Measurements from ENCODE around the gene ANKRD40CL.
A peak's percentile ranks its signal among the peaks of the same experiment; 100 is the strongest.

Gene ANKRD40CL

GRCh38 chr17:50781167-50781566 is 13.8 kb upstream of the ANKRD40CL start:
- H3K36me3 Mint-ChIP-seq (ENCODE audit: insufficient read depth): peaks cover 18% of the 10 kb centered on the region
- H3K9me3 Mint-ChIP-seq: no peaks in the 10 kb centered on the region
- peaks cover 18 to 26% of the 10 kb centered on the region in 2 donors for H3K4me1 Mint-ChIP-seq (ENCODE audit: low read depth in 2 of 2)
- H3K27me3 Mint-ChIP-seq: no peaks in the 10 kb centered on the region
- ATAC-seq (replicated peaks): no peak
- no peak for DNase-seq
- H3K27ac Mint-ChIP-seq: no peak overlapping the region
- H3K4me3 Mint-ChIP-seq: peak overlapping the region; percentile 72 to 89

GRCh38 chr17:50779747-50780353 is 12.5 kb upstream of the ANKRD40CL start:
- H3K9me3 Mint-ChIP-seq: no peaks in the 10 kb centered on the region
- peaks cover 18% of the 10 kb centered on the region for H3K36me3 Mint-ChIP-seq (ENCODE audit: insufficient read depth)
- peak overlapping the region; percentile 81 to 89 for H3K4me3 Mint-ChIP-seq
- DNase-seq: peak; percentile 45 to 51 (median 49)
- peak; percentile 90 for ATAC-seq (replicated peaks)
- H3K4me1 Mint-ChIP-seq (ENCODE audit: low read depth in 2 of 2): peaks cover 18 to 26% of the 10 kb centered on the region in 2 donors
- peak overlapping the region; percentile 52 to 90 for H3K27ac Mint-ChIP-seq
- H3K27me3 Mint-ChIP-seq: no peaks in the 10 kb centered on the region

GRCh38 chr17:50778988-50779387 is 11.7 kb upstream of the ANKRD40CL start:
- ATAC-seq (replicated peaks): no peak
- Mint-ChIP-seq H3K9me3 (no peaks in the 10 kb centered on the region), H3K27ac (no peak overlapping the region), H3K4me1 (ENCODE audit: low read depth in 2 of 2) (peaks cover 18 to 30% of the 10 kb centered on the region in 2 donors), H3K27me3 (no peaks in the 10 kb centered on the region), H3K4me3 (no peak overlapping the region), H3K36me3 (ENCODE audit: insufficient read depth) (peaks cover 18% of the 10 kb centered on the region)
- DNase-seq: no peak

GRCh38 chr17:50778471-50778870 is 11.2 kb upstream of the ANKRD40CL start:
- H3K9me3 Mint-ChIP-seq: no peaks in the 10 kb centered on the region
- H3K4me3 Mint-ChIP-seq: no peak overlapping the region
- no peak overlapping the region for H3K27ac Mint-ChIP-seq
- H3K36me3 Mint-ChIP-seq (ENCODE audit: insufficient read depth): peaks cover 18% of the 10 kb centered on the region
- no peaks in the 10 kb centered on the region for H3K27me3 Mint-ChIP-seq
- peaks cover 21 to 30% of the 10 kb centered on the region in 2 donors for H3K4me1 Mint-ChIP-seq (ENCODE audit: low read depth in 2 of 2)
- no peak for ATAC-seq (replicated peaks)
- no peak for DNase-seq

GRCh38 chr17:50775926-50776325 is 8.6 kb upstream of the ANKRD40CL start:
- Mint-ChIP-seq H3K4me1 (ENCODE audit: low read depth in 2 of 2) (peaks cover 25 to 28% of the 10 kb centered on the region in 2 donors), H3K36me3 (ENCODE audit: insufficient read depth) (peaks cover 13% of the 10 kb centered on the region), H3K9me3 (no peaks in the 10 kb centered on the region), H3K27ac (no peak overlapping the region), H3K27me3 (no peaks in the 10 kb centered on the region), H3K4me3 (no peak overlapping the region)
- ATAC-seq (replicated peaks) (no peak), DNase-seq (no peak)

- H3K4me3 Mint-ChIP-seq: no peak overlapping the region
- peaks cover 3% of the 10 kb centered on the region for H3K36me3 Mint-ChIP-seq (ENCODE audit: insufficient read depth)
- DNase-seq (no peak), ATAC-seq (replicated peaks) (no peak)
- no peaks in the 10 kb centered on the region for H3K9me3 Mint-ChIP-seq
- peaks cover 14 to 22% of the 10 kb centered on the region in 2 donors for H3K4me1 Mint-ChIP-seq (ENCODE audit: low read depth in 2 of 2)
- no peaks in the 10 kb centered on the region for H3K27me3 Mint-ChIP-seq
- H3K27ac Mint-ChIP-seq: peak overlapping the region in 1 of 2 donors; percentile 13
Measured at GRCh38 chr17:50774225-50774803, 7.0 kb upstream of the ANKRD40CL start.

- Mint-ChIP-seq H3K4me3 (peak overlapping the region; percentile 60 to 64), H3K9me3 (no peaks in the 10 kb centered on the region), H3K27ac (peak overlapping the region in 1 of 2 donors; percentile 27), H3K27me3 (peaks cover 0 to under 1% of the 10 kb centered on the region in 2 donors), H3K4me1 (ENCODE audit: low read depth in 2 of 2) (peaks cover 13 to 14% of the 10 kb centered on the region in 2 donors), H3K36me3 (ENCODE audit: insufficient read depth) (peaks cover 3% of the 10 kb centered on the region)
- ATAC-seq (replicated peaks) (peak; percentile 99), DNase-seq (peak; percentile 15 to 31 (median 16))
Measured at GRCh38 chr17:50771991-50772785, 4.9 kb upstream of the ANKRD40CL start.

GRCh38 chr17:50770346-50770745 is 3.0 kb upstream of the ANKRD40CL start:
- Mint-ChIP-seq H3K4me1 (ENCODE audit: low read depth in 2 of 2) (peaks cover 19 to 28% of the 10 kb centered on the region in 2 donors), H3K36me3 (ENCODE audit: insufficient read depth) (no peaks in the 10 kb centered on the region), H3K9me3 (no peaks in the 10 kb centered on the region), H3K27ac (no peak overlapping the region), H3K4me3 (no peak overlapping the region), H3K27me3 (peaks cover 10 to 13% of the 10 kb centered on the region in 2 donors)
- DNase-seq: no peak
- ATAC-seq (replicated peaks): no peak

- Mint-ChIP-seq H3K4me3 (no peak overlapping the region), H3K9me3 (no peaks in the 10 kb centered on the region), H3K36me3 (ENCODE audit: insufficient read depth) (no peaks in the 10 kb centered on the region), H3K27ac (no peak overlapping the region), H3K27me3 (peaks cover 10 to 13% of the 10 kb centered on the region in 2 donors), H3K4me1 (ENCODE audit: low read depth in 2 of 2) (peaks cover 19 to 28% of the 10 kb centered on the region in 2 donors)
- no peak for DNase-seq
- no peak for ATAC-seq (replicated peaks)
Measured at GRCh38 chr17:50769884-50770283, 2.6 kb upstream of the ANKRD40CL start.

GRCh38 chr17:50768346-50768761 is 1.0 kb upstream of the ANKRD40CL start:
- Mint-ChIP-seq H3K36me3 (ENCODE audit: insufficient read depth) (no peaks in the 10 kb centered on the region), H3K27ac (no peak overlapping the region), H3K27me3 (peaks cover 10 to 13% of the 10 kb centered on the region in 2 donors), H3K4me3 (no peak overlapping the region), H3K9me3 (no peaks in the 10 kb centered on the region), H3K4me1 (ENCODE audit: low read depth in 2 of 2) (peaks cover 19 to 26% of the 10 kb centered on the region in 2 donors)
- ATAC-seq (replicated peaks) (no peak), DNase-seq (no peak)

GRCh38 chr17:50767030-50767429 is 288 bp downstream of the ANKRD40CL start:
- Mint-ChIP-seq H3K4me1 (ENCODE audit: low read depth in 2 of 2) (peaks cover 15 to 23% of the 10 kb centered on the region in 2 donors), H3K4me3 (no peak overlapping the region), H3K27me3 (peaks cover 10 to 13% of the 10 kb centered on the region in 2 donors), H3K36me3 (ENCODE audit: insufficient read depth) (no peaks in the 10 kb centered on the region), H3K9me3 (no peaks in the 10 kb centered on the region), H3K27ac (no peak overlapping the region)
- ATAC-seq (replicated peaks) (no peak), DNase-seq (no peak)

GRCh38 chr17:50766222-50767023 is 895 bp downstream of the ANKRD40CL start:
- H3K27me3 Mint-ChIP-seq: peaks cover 10 to 13% of the 10 kb centered on the region in 2 donors
- peaks cover 10 to 18% of the 10 kb centered on the region in 2 donors for H3K4me1 Mint-ChIP-seq (ENCODE audit: low read depth in 2 of 2)
- H3K36me3 Mint-ChIP-seq (ENCODE audit: insufficient read depth): no peaks in the 10 kb centered on the region
- H3K27ac Mint-ChIP-seq: peak overlapping the region in 1 of 2 donors; percentile 79
- no peaks in the 10 kb centered on the region for H3K9me3 Mint-ChIP-seq
- no peak for DNase-seq
- H3K4me3 Mint-ChIP-seq: peak overlapping the region in 1 of 2 donors; percentile 2
- no peak for ATAC-seq (replicated peaks)

Measured in effector memory CD8-positive, alpha-beta T cell (primary cell).